ENCODE measurements around the gene NUDT7. TPM values are rescaled to one million over a fixed set of nuclear protein-coding genes. Genes with fewer than 3 reads are reported as not detected.

The NUDT7 gene
- total RNA-seq, 3 donors from 2014 or later: 1.4 to 2.8 (median 1.7) TPM

DNA sequence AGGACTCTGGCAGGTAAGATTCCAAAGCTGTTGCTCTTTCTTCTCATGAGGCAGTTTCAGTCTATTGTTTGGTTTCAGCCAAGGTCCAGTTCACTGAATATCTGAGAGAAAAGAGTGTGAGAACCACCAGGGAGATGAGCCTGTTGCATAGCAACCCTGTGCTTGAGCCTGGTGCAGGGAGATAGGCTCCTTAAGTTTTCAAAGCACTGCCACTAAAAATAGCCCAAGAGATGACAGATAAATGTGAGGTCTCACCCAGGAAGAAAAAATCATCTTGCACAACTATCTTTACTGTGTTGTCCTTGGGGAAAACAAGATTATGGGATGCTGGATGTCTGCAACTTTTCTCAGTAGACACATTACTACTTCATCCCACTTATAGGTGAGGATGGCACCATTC lies 26.2 kb upstream of the NUDT7 start:
- Mint-ChIP-seq H3K4me1 (ENCODE audit: low read depth) (no peaks in the 10 kb centered on the region), H3K36me3 (ENCODE audit: insufficient read depth) (no peaks in the 10 kb centered on the region), H3K27me3 (ENCODE audit: low read depth) (peaks cover 28% of the 10 kb centered on the region), H3K9me3 (no peaks in the 10 kb centered on the region), H3K4me3 (no peak overlapping the region)
- DNase-seq: no peak
- no peak for ATAC-seq

DNA sequence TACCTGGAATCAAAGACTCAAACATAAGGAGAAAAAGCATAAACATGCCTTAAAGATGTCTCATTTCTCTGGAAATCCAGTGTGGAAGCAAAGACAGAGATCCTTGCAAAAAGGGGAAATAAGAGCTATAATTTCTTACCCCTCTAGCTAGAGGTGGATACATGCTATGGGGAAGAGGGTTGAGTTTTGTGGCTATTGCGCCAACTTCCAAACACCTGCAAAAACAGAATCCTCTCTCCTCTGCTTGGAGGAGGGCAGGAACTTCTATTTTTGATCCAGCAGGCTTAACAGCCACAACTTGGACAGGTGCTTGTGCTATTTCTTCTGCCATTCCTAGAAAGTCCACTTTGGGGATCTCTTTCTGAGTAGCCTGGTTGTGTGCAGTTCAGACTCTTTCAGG lies 21.5 kb upstream of the NUDT7 start:
- ATAC-seq (no peak), DNase-seq (no peak)
- no peaks in the 10 kb centered on the region for H3K36me3 Mint-ChIP-seq (ENCODE audit: insufficient read depth)
- H3K4me1 Mint-ChIP-seq (ENCODE audit: low read depth): no peaks in the 10 kb centered on the region
- H3K9me3 Mint-ChIP-seq: no peaks in the 10 kb centered on the region
- H3K27me3 Mint-ChIP-seq (ENCODE audit: low read depth): peaks cover 13% of the 10 kb centered on the region
- H3K4me3 Mint-ChIP-seq: no peak overlapping the region

DNA sequence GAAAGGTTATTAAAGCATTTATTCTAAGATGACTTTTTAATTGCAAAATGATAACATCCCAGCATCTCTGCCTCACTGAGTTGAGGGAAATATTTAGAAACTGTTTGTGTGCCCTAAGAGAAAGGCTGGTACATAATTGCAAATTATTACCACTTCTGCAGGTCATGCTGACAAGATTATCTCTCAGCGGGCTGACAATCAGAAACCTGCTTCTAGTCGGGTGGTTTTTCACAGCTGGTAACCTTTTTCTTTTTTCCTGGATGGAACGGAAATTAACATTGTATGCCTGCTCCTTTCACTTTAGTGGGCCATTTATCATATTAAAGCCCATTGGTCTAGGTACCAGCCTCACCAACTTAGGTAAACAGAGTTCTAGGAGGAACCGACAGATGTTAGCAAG lies 17.0 kb upstream of the NUDT7 start:
- Mint-ChIP-seq H3K4me3 (no peak overlapping the region), H3K27me3 (ENCODE audit: low read depth) (no peaks in the 10 kb centered on the region), H3K36me3 (ENCODE audit: insufficient read depth) (no peaks in the 10 kb centered on the region), H3K4me1 (ENCODE audit: low read depth) (no peaks in the 10 kb centered on the region), H3K9me3 (no peaks in the 10 kb centered on the region)
- DNase-seq (no peak), ATAC-seq (no peak)

DNA sequence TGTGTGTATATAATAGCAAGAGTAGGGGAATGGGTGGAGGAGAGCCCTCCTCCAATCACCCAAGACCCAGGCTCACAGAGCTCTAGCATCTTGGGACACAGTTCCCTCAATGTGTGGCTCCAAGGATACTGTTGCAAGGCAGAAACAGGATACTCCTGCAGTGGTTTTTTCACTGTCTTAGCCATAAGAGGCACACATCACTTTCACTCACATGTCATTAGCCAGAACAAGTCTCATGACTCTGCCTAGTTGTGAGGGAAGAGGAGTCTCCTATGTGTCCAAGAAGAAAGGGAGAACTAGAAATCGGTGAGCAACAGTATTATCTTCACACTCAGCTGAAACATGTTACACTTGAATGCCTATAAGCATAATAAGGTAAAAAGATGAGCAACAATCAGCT lies 11.1 kb upstream of the NUDT7 start:
- peaks cover 2% of the 10 kb centered on the region for H3K4me1 Mint-ChIP-seq (ENCODE audit: low read depth)
- DNase-seq (no peak), ATAC-seq (no peak)
- H3K36me3 Mint-ChIP-seq (ENCODE audit: insufficient read depth): no peaks in the 10 kb centered on the region
- no peaks in the 10 kb centered on the region for H3K9me3 Mint-ChIP-seq
- H3K27me3 Mint-ChIP-seq (ENCODE audit: low read depth): no peaks in the 10 kb centered on the region
- no peak overlapping the region for H3K4me3 Mint-ChIP-seq

DNA sequence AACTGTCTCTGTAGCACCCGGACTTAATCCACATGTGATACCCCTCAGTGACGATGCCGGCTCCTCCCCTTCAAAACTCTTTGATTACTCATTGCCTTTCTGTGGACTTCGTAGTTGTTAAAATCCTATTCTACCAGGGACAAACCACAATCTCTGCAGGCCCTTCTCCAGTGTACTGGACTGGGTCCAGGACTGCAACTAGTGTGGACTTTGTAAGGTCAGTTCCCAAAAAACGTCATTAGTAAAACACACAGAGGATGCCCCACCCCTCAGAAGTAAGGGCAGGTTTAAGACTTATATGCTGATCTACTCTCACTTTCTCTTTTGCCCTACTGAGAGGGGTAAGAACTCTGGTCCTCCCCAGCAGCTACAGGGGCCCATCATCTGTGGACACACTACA lies 10.5 kb upstream of the NUDT7 start:
- no peak for ATAC-seq
- Mint-ChIP-seq H3K4me1 (ENCODE audit: low read depth) (peaks cover 2% of the 10 kb centered on the region), H3K4me3 (no peak overlapping the region), H3K36me3 (ENCODE audit: insufficient read depth) (no peaks in the 10 kb centered on the region), H3K9me3 (no peaks in the 10 kb centered on the region), H3K27me3 (ENCODE audit: low read depth) (no peaks in the 10 kb centered on the region)
- no peak for DNase-seq

DNA sequence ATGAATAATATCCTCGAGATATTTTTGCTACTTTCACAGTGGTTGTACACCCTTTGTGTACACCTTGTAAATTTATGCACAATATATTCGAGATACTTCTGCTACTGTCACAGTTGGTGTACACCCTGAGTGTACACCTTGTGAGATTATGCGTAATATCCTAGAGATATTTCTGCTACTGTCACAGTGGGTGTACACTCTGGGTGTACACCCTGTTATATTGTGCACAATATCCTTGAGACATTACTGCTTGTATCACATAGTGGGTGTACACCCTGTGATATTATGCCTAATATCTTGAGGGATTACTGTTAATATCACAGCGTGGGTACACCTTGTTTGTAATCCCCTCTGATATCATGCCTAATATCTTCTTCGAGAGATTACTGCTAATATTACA lies 7.2 kb upstream of the NUDT7 start:
- Mint-ChIP-seq H3K27me3 (ENCODE audit: low read depth) (no peaks in the 10 kb centered on the region), H3K4me3 (no peak overlapping the region), H3K4me1 (ENCODE audit: low read depth) (peaks cover 2% of the 10 kb centered on the region), H3K9me3 (no peaks in the 10 kb centered on the region), H3K36me3 (ENCODE audit: insufficient read depth) (no peaks in the 10 kb centered on the region)
- no peak for DNase-seq
- ATAC-seq: no peak

DNA sequence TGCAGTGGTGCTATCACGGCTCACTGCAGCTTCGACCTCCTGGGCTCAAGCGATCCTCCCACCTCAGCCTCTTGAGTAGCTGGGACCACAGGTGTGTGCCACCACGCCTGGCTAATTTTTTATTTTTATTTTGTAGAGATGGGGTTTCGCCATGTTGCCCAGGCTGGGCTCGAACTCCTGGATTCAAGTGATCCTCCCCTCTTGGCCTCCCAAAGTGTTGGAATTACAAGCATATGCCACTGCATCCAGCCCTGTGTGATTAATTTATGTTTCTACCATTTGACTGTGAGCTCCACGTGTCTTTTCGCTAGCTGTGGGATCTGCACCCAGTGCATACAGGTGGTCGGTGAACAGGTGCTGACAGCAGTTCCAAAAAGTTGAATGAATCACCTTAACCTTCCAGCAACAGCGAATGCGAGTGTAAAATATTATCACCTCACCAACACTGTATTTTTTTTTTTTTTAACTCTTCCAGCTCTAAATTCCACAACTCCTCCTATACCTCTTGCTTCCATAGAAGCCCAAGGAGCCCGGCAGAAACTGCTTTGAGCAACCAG lies 484 bp upstream of the NUDT7 start:
- H3K4me3 Mint-ChIP-seq: peak overlapping the region; percentile 87
- peaks cover 12% of the 10 kb centered on the region for H3K4me1 Mint-ChIP-seq (ENCODE audit: low read depth)
- ATAC-seq (peak; percentile 3 to 15), DNase-seq (no peak)
- peaks cover 9% of the 10 kb centered on the region for H3K36me3 Mint-ChIP-seq (ENCODE audit: insufficient read depth)
- H3K27me3 Mint-ChIP-seq (ENCODE audit: low read depth): peaks cover 1% of the 10 kb centered on the region
- H3K9me3 Mint-ChIP-seq: no peaks in the 10 kb centered on the region

DNA sequence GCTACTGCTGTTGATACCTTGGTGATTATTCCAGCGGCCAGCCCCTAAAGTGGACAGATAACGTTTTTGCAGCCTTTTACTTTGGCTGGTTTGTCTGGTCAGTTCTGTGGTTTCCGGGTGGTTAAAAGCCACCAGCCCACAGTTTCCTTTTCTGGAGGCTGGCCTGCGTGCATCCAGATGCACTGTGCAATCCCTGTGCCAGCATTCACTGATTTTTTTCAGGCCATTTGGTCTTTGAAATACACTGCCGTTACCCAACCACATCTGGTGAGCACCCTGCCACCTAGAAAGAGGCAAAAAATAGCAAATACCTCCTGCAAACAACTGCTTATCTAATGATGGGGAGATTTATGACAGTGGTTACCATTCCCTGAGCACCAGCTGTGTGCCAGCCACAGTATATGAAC lies 797 bp downstream of the NUDT7 start:
- Mint-ChIP-seq H3K36me3 (ENCODE audit: insufficient read depth) (peaks cover 11% of the 10 kb centered on the region), H3K4me3 (peak overlapping the region; percentile 87), H3K4me1 (ENCODE audit: low read depth) (peaks cover 12% of the 10 kb centered on the region), H3K9me3 (no peaks in the 10 kb centered on the region), H3K27me3 (ENCODE audit: low read depth) (peaks cover 1% of the 10 kb centered on the region)
- no peak for ATAC-seq
- no peak for DNase-seq

DNA sequence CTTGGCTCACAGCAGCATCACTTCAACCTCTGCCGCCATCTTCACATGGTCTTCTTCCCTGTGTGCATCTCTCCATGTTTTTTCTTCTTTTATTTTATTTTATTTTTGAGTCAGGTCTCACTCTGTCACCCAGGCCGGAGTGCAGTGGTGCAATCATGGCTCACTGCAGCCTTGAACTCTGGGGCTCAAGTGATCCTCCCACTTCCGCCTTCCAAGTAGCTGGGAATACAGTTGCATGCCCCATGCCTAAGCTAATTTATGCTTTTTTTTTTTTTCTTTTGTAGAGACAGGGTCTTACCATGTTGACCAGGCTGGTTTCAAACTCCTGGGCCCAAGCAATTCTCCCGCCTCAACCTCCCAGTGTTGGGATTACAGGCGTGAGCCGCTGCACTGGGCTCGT lies 1.9 kb downstream of the NUDT7 start:
- ATAC-seq: no peak
- no peak for DNase-seq
- Mint-ChIP-seq H3K9me3 (no peaks in the 10 kb centered on the region), H3K4me1 (ENCODE audit: low read depth) (peaks cover 12% of the 10 kb centered on the region), H3K36me3 (ENCODE audit: insufficient read depth) (peaks cover 11% of the 10 kb centered on the region), H3K4me3 (no peak overlapping the region), H3K27me3 (ENCODE audit: low read depth) (peaks cover 1% of the 10 kb centered on the region)

DNA sequence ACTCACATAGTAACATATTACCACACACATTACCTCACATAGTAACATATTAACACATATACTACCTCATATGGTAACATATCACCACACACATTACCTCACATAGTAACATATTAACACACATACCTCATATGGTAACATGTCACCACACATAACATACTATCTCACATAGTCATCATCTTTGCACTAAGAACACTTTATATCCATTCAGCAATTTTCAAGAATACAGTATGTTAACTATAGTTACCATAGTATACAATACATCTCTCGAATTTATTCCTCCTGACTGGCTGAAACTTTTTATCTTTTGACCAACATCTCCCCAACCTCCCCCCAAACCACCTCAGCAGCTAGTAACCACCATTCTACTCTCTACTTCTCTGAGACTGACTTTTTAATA lies 7.6 kb downstream of the NUDT7 start:
- Mint-ChIP-seq H3K36me3 (ENCODE audit: insufficient read depth) (peaks cover 21% of the 10 kb centered on the region), H3K9me3 (no peaks in the 10 kb centered on the region), H3K4me3 (no peak overlapping the region), H3K4me1 (ENCODE audit: low read depth) (no peaks in the 10 kb centered on the region), H3K27me3 (ENCODE audit: low read depth) (no peaks in the 10 kb centered on the region)
- ATAC-seq: no peak
- DNase-seq: no peak

DNA sequence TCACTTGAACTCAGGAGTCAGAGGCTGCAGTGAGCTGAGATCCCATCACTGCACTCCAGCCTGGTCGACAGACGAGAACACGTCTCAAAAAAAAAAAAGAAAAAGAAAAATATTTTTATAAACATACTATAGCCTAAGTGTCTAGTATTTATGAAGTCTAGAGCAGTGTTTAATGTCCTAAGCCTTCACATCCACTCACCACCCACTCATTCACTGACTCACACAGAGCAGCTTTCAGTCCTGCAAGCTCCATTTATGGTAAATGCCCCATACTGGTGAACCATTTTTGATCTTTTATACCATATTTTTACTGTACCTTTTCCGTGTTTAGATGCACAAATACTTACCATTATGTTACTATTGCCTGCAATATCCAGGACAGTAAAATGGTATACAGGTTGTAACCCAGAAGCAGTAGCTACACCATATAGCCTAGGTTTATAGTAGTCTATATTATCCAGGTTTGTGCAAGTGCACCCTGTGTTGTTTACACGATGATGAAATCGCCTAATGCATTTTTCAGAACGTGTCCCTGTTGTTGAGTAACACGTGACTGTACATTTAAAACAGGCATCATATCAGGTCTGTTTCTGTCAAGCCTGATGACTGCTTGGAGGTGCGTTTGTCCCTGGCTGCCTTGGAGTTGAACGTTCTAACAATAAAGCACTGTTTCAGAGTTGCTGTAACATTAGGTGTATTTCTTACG lies 10.1 kb downstream of the NUDT7 start:
- no peak for DNase-seq
- Mint-ChIP-seq H3K36me3 (ENCODE audit: insufficient read depth) (peaks cover 10% of the 10 kb centered on the region), H3K9me3 (no peaks in the 10 kb centered on the region), H3K4me3 (no peak overlapping the region), H3K27me3 (ENCODE audit: low read depth) (no peaks in the 10 kb centered on the region), H3K4me1 (ENCODE audit: low read depth) (peaks cover 3% of the 10 kb centered on the region)
- ATAC-seq: peak in 1 of 2 donors; percentile 56

DNA sequence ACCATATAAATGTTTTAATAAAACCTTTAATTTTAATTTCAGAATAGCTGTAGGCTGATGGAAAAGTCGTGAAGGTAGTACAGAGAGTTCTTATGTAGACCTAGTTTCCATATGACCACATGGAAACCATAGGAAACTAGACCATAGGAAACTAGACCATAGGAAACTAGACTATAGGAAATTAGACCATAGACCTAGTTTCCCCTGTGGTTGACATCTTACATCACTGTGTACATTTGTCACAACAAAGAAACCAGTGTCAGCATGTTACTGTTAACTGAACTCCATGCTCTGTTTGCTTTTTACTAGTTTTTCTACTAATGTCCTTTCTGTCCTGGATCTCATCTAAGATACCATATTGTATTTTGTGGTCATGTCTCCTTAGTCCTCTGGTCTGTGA lies 14.6 kb downstream of the NUDT7 start:
- Mint-ChIP-seq H3K4me3 (no peak overlapping the region), H3K9me3 (no peaks in the 10 kb centered on the region), H3K36me3 (ENCODE audit: insufficient read depth) (peaks cover 3% of the 10 kb centered on the region), H3K4me1 (ENCODE audit: low read depth) (peaks cover 5% of the 10 kb centered on the region), H3K27me3 (ENCODE audit: low read depth) (no peaks in the 10 kb centered on the region)
- no peak for ATAC-seq
- no peak for DNase-seq

DNA sequence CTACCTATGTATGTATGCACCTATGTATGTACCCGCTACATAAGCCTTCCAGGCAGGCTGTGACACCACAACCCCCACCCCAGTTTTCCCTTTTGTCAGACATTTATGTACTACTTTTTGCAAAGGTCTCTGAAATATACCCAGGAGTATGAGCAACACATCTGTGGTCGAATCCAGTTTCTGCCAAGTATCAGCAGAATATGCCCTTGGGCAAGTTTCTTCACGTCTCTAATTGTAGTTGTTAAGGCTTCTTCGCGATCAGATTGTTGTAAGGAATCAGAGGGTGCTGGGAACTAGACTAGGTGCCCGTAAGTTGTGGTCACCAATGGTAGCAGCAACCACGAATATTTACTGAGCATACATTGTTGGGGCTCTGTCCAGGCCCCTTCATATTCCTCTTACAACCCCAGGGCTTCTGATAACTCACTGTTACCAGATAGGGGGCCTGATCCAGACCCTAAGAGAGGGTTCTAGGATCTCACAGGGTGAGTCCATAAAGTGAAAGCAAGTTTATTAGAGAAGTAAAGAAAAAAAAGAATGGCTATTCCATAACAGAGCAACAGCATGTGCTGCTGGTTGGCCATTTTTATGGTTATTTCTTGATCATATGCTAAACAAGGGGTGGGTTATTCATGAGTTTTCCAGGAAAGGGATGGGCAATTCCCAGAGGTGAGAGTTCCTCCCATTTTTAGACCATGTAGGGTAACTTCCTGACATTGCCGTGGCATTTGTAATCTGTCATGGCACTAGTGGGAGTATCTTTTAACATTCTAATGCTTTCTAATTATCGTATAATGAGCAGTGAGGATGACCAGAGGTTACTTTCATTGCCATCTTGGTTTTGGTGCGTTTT lies 16.6 kb downstream of the NUDT7 start:
- Mint-ChIP-seq H3K4me1 (ENCODE audit: low read depth) (peaks cover 5% of the 10 kb centered on the region), H3K27me3 (ENCODE audit: low read depth) (no peaks in the 10 kb centered on the region), H3K36me3 (ENCODE audit: insufficient read depth) (peaks cover 5% of the 10 kb centered on the region), H3K9me3 (no peaks in the 10 kb centered on the region), H3K4me3 (no peak overlapping the region)
- DNase-seq (no peak), ATAC-seq (no peak)

DNA sequence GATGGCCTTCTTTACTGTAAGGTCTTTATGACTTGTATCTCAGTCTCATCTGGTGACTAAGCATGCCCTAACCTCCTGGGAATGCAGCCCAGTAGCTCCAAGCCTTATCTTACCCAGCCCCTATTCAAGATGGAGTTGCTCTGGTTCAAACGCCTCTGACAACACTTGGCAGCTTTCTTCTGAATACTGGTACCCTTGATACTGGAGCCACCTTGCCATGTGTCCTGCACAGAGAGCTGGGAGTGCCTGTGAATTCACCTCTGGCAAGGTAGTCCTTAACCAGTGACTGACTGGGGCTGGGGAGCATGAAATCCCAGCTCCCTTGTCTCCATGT lies 17.2 kb downstream of the NUDT7 start:
- peaks cover 5% of the 10 kb centered on the region for H3K4me1 Mint-ChIP-seq (ENCODE audit: low read depth)
- no peaks in the 10 kb centered on the region for H3K9me3 Mint-ChIP-seq
- no peak for ATAC-seq
- H3K36me3 Mint-ChIP-seq (ENCODE audit: insufficient read depth): peaks cover 4% of the 10 kb centered on the region
- DNase-seq: no peak
- no peak overlapping the region for H3K4me3 Mint-ChIP-seq
- no peaks in the 10 kb centered on the region for H3K27me3 Mint-ChIP-seq (ENCODE audit: low read depth)

DNA sequence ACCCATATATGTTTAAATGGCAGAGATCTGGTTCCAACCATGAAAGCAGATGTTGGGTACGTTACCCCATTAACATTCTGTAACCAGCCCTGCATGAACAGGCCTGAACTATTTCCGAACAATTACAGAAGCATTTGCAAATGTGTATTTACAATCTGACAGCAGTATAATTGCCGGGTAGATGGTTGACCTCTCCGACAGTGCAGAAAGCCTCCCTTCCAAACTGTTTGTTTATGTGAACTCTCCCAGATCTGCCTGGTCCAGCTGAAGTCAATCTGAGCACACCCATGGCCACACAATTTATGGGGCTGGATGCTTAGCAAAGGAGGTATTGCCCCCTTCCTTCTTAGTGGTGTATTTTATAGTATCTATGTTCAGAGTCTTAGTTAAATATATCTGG lies 21.8 kb downstream of the NUDT7 start:
- H3K4me3 Mint-ChIP-seq: no peak overlapping the region
- H3K36me3 Mint-ChIP-seq (ENCODE audit: insufficient read depth): peaks cover 3% of the 10 kb centered on the region
- H3K4me1 Mint-ChIP-seq (ENCODE audit: low read depth): no peaks in the 10 kb centered on the region
- no peak for ATAC-seq
- DNase-seq: no peak
- peaks cover 4% of the 10 kb centered on the region for H3K27me3 Mint-ChIP-seq (ENCODE audit: low read depth)
- H3K9me3 Mint-ChIP-seq: no peaks in the 10 kb centered on the region
